ENCODE data around the gene MEIG1.
"Not testable (repeated sequence)": the region's sequence is repeated elsewhere in the genome, so short reads cannot be mapped to it uniquely, and the experiment has no call there.

The MEIG1 gene

GRCh38 chr10:14959221-14960057, at the start of gene MEIG1:
MEIG1 (plus strand) TSS chr10:14959388; CDS start chr10:14966469, 7,081 bp downstream.
- DNase-seq (ENCODE audit: low read depth in 1 of 2, low spot score in 1 of 2): peak; percentile 77 to 86

- DNase-seq (ENCODE audit: low read depth in 1 of 2, low spot score in 1 of 2): no peak
These were observed 48.2 kb upstream of the MEIG1 start for GRCh38 chr10:14910953-14911352.

- no peak for DNase-seq (ENCODE audit: low read depth in 1 of 2, low spot score in 1 of 2)
These were observed 47.4 kb upstream of the MEIG1 start for GRCh38 chr10:14911801-14912200.

GRCh38 chr10:14916600-14916999, 42.6 kb upstream of the MEIG1 start:
- DNase-seq (ENCODE audit: low read depth in 1 of 2, low spot score in 1 of 2): no peak

- no peak for DNase-seq (ENCODE audit: low read depth in 1 of 2, low spot score in 1 of 2)
These were observed 41.4 kb upstream of the MEIG1 start for GRCh38 chr10:14917827-14918226.

GRCh38 chr10:14918964-14919363, 40.2 kb upstream of the MEIG1 start:
- no peak for DNase-seq (ENCODE audit: low read depth in 1 of 2, low spot score in 1 of 2)

GRCh38 chr10:14924013-14924412, 35.2 kb upstream of the MEIG1 start:
- no peak for DNase-seq (ENCODE audit: low read depth in 1 of 2, low spot score in 1 of 2)

- DNase-seq (ENCODE audit: low read depth in 1 of 2, low spot score in 1 of 2): no peak
These were observed 33.9 kb upstream of the MEIG1 start for GRCh38 chr10:14925268-14925667.

GRCh38 chr10:14926061-14926470, 33.1 kb upstream of the MEIG1 start:
- DNase-seq (ENCODE audit: low read depth in 1 of 2, low spot score in 1 of 2): no peak

GRCh38 chr10:14926722-14927416, 32.3 kb upstream of the MEIG1 start:
- no peak for DNase-seq (ENCODE audit: low read depth in 1 of 2, low spot score in 1 of 2)

GRCh38 chr10:14930610-14931009, 28.6 kb upstream of the MEIG1 start:
- DNase-seq (ENCODE audit: low read depth in 1 of 2, low spot score in 1 of 2): no peak

- DNase-seq (ENCODE audit: low read depth in 1 of 2, low spot score in 1 of 2): no peak
These were observed 22.6 kb upstream of the MEIG1 start for GRCh38 chr10:14936584-14936983.

- DNase-seq (ENCODE audit: low read depth in 1 of 2, low spot score in 1 of 2): not testable (repeated sequence)
These were observed 20.2 kb upstream of the MEIG1 start for GRCh38 chr10:14938971-14939370.

GRCh38 chr10:14942147-14942949, 16.8 kb upstream of the MEIG1 start:
- DNase-seq (ENCODE audit: low read depth in 1 of 2, low spot score in 1 of 2): not testable (repeated sequence)

- not testable (repeated sequence) for DNase-seq (ENCODE audit: low read depth in 1 of 2, low spot score in 1 of 2)
These were observed 16.2 kb upstream of the MEIG1 start for GRCh38 chr10:14942950-14943338.

- no peak for DNase-seq (ENCODE audit: low read depth in 1 of 2, low spot score in 1 of 2)
These were observed 14.1 kb upstream of the MEIG1 start for GRCh38 chr10:14945108-14945507.

- DNase-seq (ENCODE audit: low read depth in 1 of 2, low spot score in 1 of 2): no peak
These were observed 11.9 kb upstream of the MEIG1 start for GRCh38 chr10:14947268-14947667.

- no peak for DNase-seq (ENCODE audit: low read depth in 1 of 2, low spot score in 1 of 2)
These were observed 9.9 kb upstream of the MEIG1 start for GRCh38 chr10:14949291-14949690.

- DNase-seq (ENCODE audit: low read depth in 1 of 2, low spot score in 1 of 2): no peak
These were observed 6.3 kb upstream of the MEIG1 start for GRCh38 chr10:14952851-14953423.

GRCh38 chr10:14953424-14954000, 5.7 kb upstream of the MEIG1 start:
- DNase-seq (ENCODE audit: low read depth in 1 of 2, low spot score in 1 of 2): no peak
